Calu3 (cell line): ENCODE results near the gene NR1D2. TPM values are rescaled to one million over a fixed set of nuclear protein-coding genes. Genes with fewer than 3 reads are reported as not detected.

ENCODE experiments used
- BruUV-seq: library from RNA; stranded (reverse); fragments of 400-500 nt; replicated peaks from 2 replicates; lab custom pipeline; 2021; lab: Mats Ljungman, UMichigan
- CTCF ChIA-PET: fragments of 300-600 bp; sonication (Branson Sonifier 250); formaldehyde crosslinking; loops from one replicate; lab custom pipeline; 2022; ENCODE audit warnings: antibody characterized with exemption; lab: Charles Lee
- DNase-seq: peaks from one replicate; pipeline ENCODE4 v3.0.0; 2022
- H3K27ac Mint-ChIP-seq: one replicate; pipeline ENCODE4 v1.8.0; 2022; ENCODE audit warnings: mixed read lengths; ENCODE audit not compliant: unreplicated experiment
- H3K27me3 Mint-ChIP-seq: one replicate; pipeline ENCODE4 v1.8.0; 2022; ENCODE audit warnings: mixed read lengths; ENCODE audit not compliant: unreplicated experiment
- H3K36me3 Mint-ChIP-seq: one replicate; pipeline ENCODE4 v1.8.0; 2022; ENCODE audit warnings: mild to moderate bottlenecking, moderate library complexity, mixed read lengths; ENCODE audit not compliant: insufficient read depth, unreplicated experiment
- H3K4me1 Mint-ChIP-seq: one replicate; pipeline ENCODE4 v1.8.0; 2022; ENCODE audit warnings: mild to moderate bottlenecking, low read depth, mixed read lengths; ENCODE audit not compliant: unreplicated experiment
- H3K4me3 Mint-ChIP-seq: one replicate; pipeline ENCODE4 v1.8.0; 2022; ENCODE audit warnings: mild to moderate bottlenecking, low read depth, moderate library complexity, mixed read lengths; ENCODE audit not compliant: unreplicated experiment
- H3K9me3 Mint-ChIP-seq: one replicate; pipeline ENCODE4 v1.8.0; 2022; ENCODE audit warnings: low read depth, mixed read lengths; ENCODE audit not compliant: unreplicated experiment
- CTCF ChIP-seq: fragments of 200-600 bp; IDR thresholded peaks from one replicate; pipeline ENCODE4 v1.8.0; 2022; ENCODE audit warnings: antibody characterized with exemption; ENCODE audit not compliant: unreplicated experiment
- intact Hi-C: fragments of 100-400 bp; cut with micrococcal nuclease; formaldehyde crosslinking; loops from one replicate; pipeline ENCODE4 v1.10.0; 2022; ENCODE audit not compliant: unreplicated experiment
- total RNA-seq: library from RNA; stranded (reverse); gene quantifications from 2 replicates; pipeline ENCODE4 v1.2.3, GENCODE V29; 2022

The NR1D2 gene
- total RNA-seq, 1 experiment from 2014 or later: 18.9 TPM

DNA sequence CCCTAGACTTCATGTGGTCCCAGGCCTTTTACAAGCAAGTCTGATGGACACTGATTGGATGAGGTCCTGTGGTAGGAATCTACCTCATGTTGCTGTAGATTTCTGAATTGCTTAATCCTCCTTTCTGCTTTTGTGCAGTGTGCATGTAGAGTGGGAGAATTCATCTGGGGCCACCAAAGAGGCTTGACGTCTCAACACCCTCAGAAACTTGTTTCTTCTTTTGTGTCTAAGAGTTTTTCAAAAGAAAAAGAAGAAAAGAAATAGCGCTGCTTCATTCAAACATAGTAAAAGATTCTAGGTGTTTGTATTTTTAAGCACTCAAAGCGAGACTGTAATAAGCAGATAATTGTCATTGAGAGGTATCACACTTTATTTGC is 46.2 kb downstream of the NR1D2 start:
- no peak for TF ChIP-seq CTCF
- BruUV-seq: no TSS peak
- Mint-ChIP-seq H3K36me3 (no peaks in the 10 kb centered on the region), H3K27me3 (no peaks in the 10 kb centered on the region), H3K4me1 (no peaks in the 10 kb centered on the region), H3K27ac (no peak overlapping the region), H3K9me3 (no peaks in the 10 kb centered on the region), H3K4me3 (no peak overlapping the region)
- CTCF ChIA-PET: interaction anchor here (0.7 kb wide), 1 partner anchor 23 kb away, joined by 3 read pairs; no protein-coding TSS in a partner anchor
- intact Hi-C loops: loop anchor here (10.0 kb wide), 1 partner anchor 514 kb away; no protein-coding TSS in a partner anchor
- DNase-seq: no peak

DNA sequence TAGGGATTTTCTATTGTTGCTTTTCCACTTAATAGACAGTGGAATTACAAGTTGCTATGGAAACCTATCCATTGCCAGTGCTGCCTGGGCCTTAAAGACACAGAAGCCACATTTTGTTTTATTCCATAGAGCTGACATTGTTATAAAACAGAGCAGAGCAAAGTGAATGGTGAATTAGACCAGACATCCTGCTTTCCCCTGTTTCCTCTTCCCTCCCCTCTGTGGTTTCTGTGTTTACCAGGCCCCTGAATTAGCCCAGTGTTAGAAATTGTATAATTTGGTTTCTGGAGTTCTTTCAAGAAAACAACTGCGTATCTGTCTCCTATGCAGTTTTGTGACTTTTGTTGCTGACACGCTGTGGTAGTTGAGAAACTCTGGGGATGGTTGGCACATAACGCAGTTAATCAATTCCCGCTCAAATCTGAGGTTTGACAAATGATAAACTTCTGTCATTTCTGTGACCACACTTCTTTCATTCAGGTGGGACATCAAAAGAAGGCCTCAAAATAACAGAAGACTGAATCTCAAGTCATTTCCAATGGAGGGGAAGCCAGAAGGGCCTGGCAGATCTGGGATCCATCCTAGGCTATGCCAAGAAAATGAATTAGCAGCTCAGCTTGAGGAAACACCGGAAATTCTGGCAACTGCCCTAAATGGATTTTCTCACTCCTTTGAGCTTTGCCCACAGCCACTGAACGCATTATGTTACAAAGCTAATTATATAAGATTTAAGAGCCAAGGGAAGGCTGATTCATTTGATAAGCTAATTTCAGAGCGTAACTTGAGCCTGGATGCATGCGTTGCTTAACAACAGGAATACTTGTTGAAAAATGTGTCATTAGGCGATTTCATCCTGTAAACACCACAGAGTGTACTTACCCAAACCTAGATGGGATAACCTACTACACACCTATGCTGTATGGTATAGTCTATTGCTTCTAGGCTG is 46.9 kb downstream of the NR1D2 start:
- Mint-ChIP-seq H3K36me3 (no peaks in the 10 kb centered on the region), H3K27me3 (no peaks in the 10 kb centered on the region), H3K4me3 (no peak overlapping the region), H3K27ac (no peak overlapping the region), H3K4me1 (no peaks in the 10 kb centered on the region), H3K9me3 (no peaks in the 10 kb centered on the region)
- CTCF ChIA-PET: no interaction called here
- DNase-seq: no peak
- TF ChIP-seq CTCF: no peak
- BruUV-seq: no TSS peak
- intact Hi-C loops: loop anchor here (10.0 kb wide), 1 partner anchor 513 kb away; no protein-coding TSS in a partner anchor

DNA sequence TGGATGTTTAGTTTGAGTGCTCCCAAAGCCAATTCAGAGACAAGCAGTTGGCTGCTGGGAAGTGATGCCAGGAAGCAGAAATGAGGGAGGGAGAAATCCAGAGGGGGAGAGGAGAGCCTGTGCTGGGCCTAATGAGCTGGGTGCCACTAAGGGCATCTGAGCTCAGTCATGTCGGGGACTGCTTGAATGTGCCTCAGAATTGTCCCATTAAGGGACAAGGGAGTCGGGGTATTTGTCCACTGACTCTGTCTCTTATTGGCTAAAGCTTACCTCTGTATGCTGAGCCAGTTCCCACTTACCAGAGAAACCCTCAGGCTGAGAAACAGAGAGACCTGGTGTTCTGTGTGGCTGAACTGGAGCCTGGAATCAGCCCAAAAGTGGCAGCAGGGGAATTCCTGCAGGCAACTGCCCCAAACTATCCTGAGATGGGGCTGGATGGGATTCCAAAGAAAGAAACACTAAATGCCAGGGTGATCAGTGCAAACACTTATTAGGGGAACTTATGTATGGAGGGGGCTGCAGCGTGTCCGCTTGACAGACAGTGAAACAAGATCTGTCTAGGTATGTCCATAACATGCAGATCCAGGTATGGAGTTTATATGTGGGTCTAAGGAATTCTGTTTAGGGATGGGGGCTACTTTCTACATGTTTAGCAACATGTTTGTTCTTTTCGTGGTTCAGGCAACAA is 48.6 kb downstream of the NR1D2 start:
- H3K4me3 Mint-ChIP-seq: no peak overlapping the region
- H3K36me3 Mint-ChIP-seq: no peaks in the 10 kb centered on the region
- peaks cover under 1% of the 10 kb centered on the region for H3K4me1 Mint-ChIP-seq
- DNase-seq: no peak
- no peaks in the 10 kb centered on the region for H3K27me3 Mint-ChIP-seq
- CTCF ChIA-PET: no interaction called here
- intact Hi-C loops: loop anchor here (10.0 kb wide), 1 partner anchor 511 kb away; no protein-coding TSS in a partner anchor
- BruUV-seq: no TSS peak
- TF ChIP-seq CTCF: no peak
- no peaks in the 10 kb centered on the region for H3K9me3 Mint-ChIP-seq
- H3K27ac Mint-ChIP-seq: no peak overlapping the region

- peaks cover 5% of the 10 kb centered on the region for H3K4me1 Mint-ChIP-seq
- H3K27ac Mint-ChIP-seq: no peak overlapping the region
- CTCF ChIA-PET: no interaction called here
- no peak for TF ChIP-seq CTCF
- H3K36me3 Mint-ChIP-seq: no peaks in the 10 kb centered on the region
- H3K27me3 Mint-ChIP-seq: no peaks in the 10 kb centered on the region
- intact Hi-C loops: loop anchor here (10.0 kb wide), 1 partner anchor 511 kb away; no protein-coding TSS in a partner anchor
- BruUV-seq: no TSS peak
- no peak for DNase-seq
- no peaks in the 10 kb centered on the region for H3K9me3 Mint-ChIP-seq
- no peak overlapping the region for H3K4me3 Mint-ChIP-seq
These were observed 49.1 kb downstream of the NR1D2 start for GRCh38 chr3:23994244-23994569.
